ENCODE measurements around the gene HLA-C. TPM values are rescaled to one million over a fixed set of nuclear protein-coding genes. Genes with fewer than 3 reads are reported as not detected.

The HLA-C gene
- total RNA-seq, 1 donor, result 489 TPM

- Histone ChIP-seq H3K9me3 (ENCODE audit: low read depth, low read length) (no peaks in the 10 kb centered on the region), H4K20me1 (ENCODE audit: insufficient read depth, low read length) (no peaks in the 10 kb centered on the region), H3K4me1 (ENCODE audit: insufficient read depth, low read length) (no peaks in the 10 kb centered on the region), H3K27me3 (ENCODE audit: insufficient read depth, low read length) (peaks cover 51% of the 10 kb centered on the region), H3K36me3 (ENCODE audit: insufficient read depth, low read length) (no peaks in the 10 kb centered on the region), H3K4me2 (ENCODE audit: insufficient read depth, low read length) (no peak overlapping the region), H3K27ac (ENCODE audit: low read depth, low read length) (no peak overlapping the region), H3K79me2 (ENCODE audit: insufficient read depth, low read length) (no peaks in the 10 kb centered on the region), H3K4me3 (ENCODE audit: insufficient read depth, low read length) (no peak overlapping the region), H2AFZ (ENCODE audit: low read length) (no peak overlapping the region)
- DNase-seq (ENCODE audit: insufficient read length, low spot score, missing footprints), result no peak
- no peak for TF ChIP-seq CTCF (IDR thresholded peaks at IDR 0.05; ENCODE audit: extremely low read depth, low read depth, low read length)
Measured at GRCh38 chr6:31308845-31309175, 36.9 kb upstream of the HLA-C start.

- Histone ChIP-seq H2AFZ (ENCODE audit: low read length) (no peak overlapping the region), H3K9me3 (ENCODE audit: low read depth, low read length) (no peaks in the 10 kb centered on the region), H4K20me1 (ENCODE audit: insufficient read depth, low read length) (no peaks in the 10 kb centered on the region), H3K4me1 (ENCODE audit: insufficient read depth, low read length) (no peaks in the 10 kb centered on the region), H3K36me3 (ENCODE audit: insufficient read depth, low read length) (no peaks in the 10 kb centered on the region), H3K27ac (ENCODE audit: low read depth, low read length) (no peak overlapping the region), H3K4me2 (ENCODE audit: insufficient read depth, low read length) (no peak overlapping the region), H3K4me3 (ENCODE audit: insufficient read depth, low read length) (no peak overlapping the region), H3K79me2 (ENCODE audit: insufficient read depth, low read length) (no peaks in the 10 kb centered on the region), H3K27me3 (ENCODE audit: insufficient read depth, low read length) (peaks cover 49% of the 10 kb centered on the region)
- DNase-seq (ENCODE audit: insufficient read length, low spot score, missing footprints), result peak; percentile 65
- TF ChIP-seq CTCF (IDR thresholded peaks at IDR 0.05; ENCODE audit: extremely low read depth, low read depth, low read length), result no peak
Measured at GRCh38 chr6:31308050-31308844, 36.4 kb upstream of the HLA-C start.

- no peaks in the 10 kb centered on the region for H3K36me3 ChIP-seq (ENCODE audit: insufficient read depth, low read length)
- no peaks in the 10 kb centered on the region for H3K9me3 ChIP-seq (ENCODE audit: low read depth, low read length)
- H2AFZ ChIP-seq (ENCODE audit: low read length), result no peak overlapping the region
- H3K27ac ChIP-seq (ENCODE audit: low read depth, low read length), result no peak overlapping the region
- H3K27me3 ChIP-seq (ENCODE audit: insufficient read depth, low read length), result peaks cover 43% of the 10 kb centered on the region
- no peak overlapping the region for H3K4me3 ChIP-seq (ENCODE audit: insufficient read depth, low read length)
- DNase-seq (ENCODE audit: insufficient read length, low spot score, missing footprints), result peak; percentile 32
- H3K4me1 ChIP-seq (ENCODE audit: insufficient read depth, low read length), result no peaks in the 10 kb centered on the region
- no peaks in the 10 kb centered on the region for H3K79me2 ChIP-seq (ENCODE audit: insufficient read depth, low read length)
- no peaks in the 10 kb centered on the region for H4K20me1 ChIP-seq (ENCODE audit: insufficient read depth, low read length)
- H3K4me2 ChIP-seq (ENCODE audit: insufficient read depth, low read length), result no peak overlapping the region
- TF ChIP-seq CTCF (IDR thresholded peaks at IDR 0.05; ENCODE audit: extremely low read depth, low read depth, low read length), result no peak
Measured at GRCh38 chr6:31307669-31308049, 35.8 kb upstream of the HLA-C start.

GRCh38 chr6:31305703-31306219, 33.9 kb upstream of the HLA-C start:
- Histone ChIP-seq H3K4me2 (ENCODE audit: insufficient read depth, low read length) (no peak overlapping the region), H3K9me3 (ENCODE audit: low read depth, low read length) (no peaks in the 10 kb centered on the region), H2AFZ (ENCODE audit: low read length) (no peak overlapping the region), H3K79me2 (ENCODE audit: insufficient read depth, low read length) (no peaks in the 10 kb centered on the region), H3K4me3 (ENCODE audit: insufficient read depth, low read length) (no peak overlapping the region), H3K27me3 (ENCODE audit: insufficient read depth, low read length) (peaks cover 30% of the 10 kb centered on the region), H4K20me1 (ENCODE audit: insufficient read depth, low read length) (no peaks in the 10 kb centered on the region), H3K27ac (ENCODE audit: low read depth, low read length) (no peak overlapping the region), H3K4me1 (ENCODE audit: insufficient read depth, low read length) (no peaks in the 10 kb centered on the region), H3K36me3 (ENCODE audit: insufficient read depth, low read length) (no peaks in the 10 kb centered on the region)
- no peak for TF ChIP-seq CTCF (IDR thresholded peaks at IDR 0.05; ENCODE audit: extremely low read depth, low read depth, low read length)
- no peak for DNase-seq (ENCODE audit: insufficient read length, low spot score, missing footprints)

All from osteoblast (primary cell).